H1 (cell line): ENCODE measurements around the gene SMYD3.

Experiments
- CREB1 ChIP-seq: IDR thresholded peaks from 2 replicates; pipeline ENCODE4 v1.6.1; 2012; ENCODE audit warnings: inconsistent platforms
- EP300 ChIP-seq, 2 experiments: IDR thresholded peaks; 1 replicate in 1 of 2; 2 replicates in 1 of 2; pipeline ENCODE4 v1.6.1; 2011 to 2012; ENCODE audit warnings: low read depth in 2 of 2, low read length in 2 of 2, mild to moderate bottlenecking in 2 of 2, borderline replicate concordance in 1 of 2, inconsistent platforms in 1 of 2, moderate library complexity in 1 of 2
- JUND ChIP-seq: IDR thresholded peaks from 2 replicates; pipeline ENCODE4 v1.6.1; 2011; ENCODE audit warnings: mild to moderate bottlenecking, improper control_type of control experiment, low read length
- PHF8 ChIP-seq: fragments of 200-600 bp; sonication (generic); conservative IDR thresholded peaks from 2 replicates; pipeline ENCODE4 v1.7.1; 2012; ENCODE audit warnings: low read depth, mild to moderate bottlenecking, inconsistent platforms, low read length, moderate library complexity
- POLR2AphosphoS5 ChIP-seq: IDR thresholded peaks from 2 replicates; pipeline ENCODE4 v1.6.1; 2011; ENCODE audit warnings: low read depth, low read length
- RFX5 ChIP-seq: IDR thresholded peaks from 2 replicates; pipeline ENCODE4 v1.6.1; 2011; ENCODE audit warnings: low read depth, low read length, improper control_type of control experiment, borderline replicate concordance

- TF ChIP-seq JUND (no peak), POLR2AphosphoS5 (no peak), RFX5 (no peak), PHF8 (no peak), CREB1 (no peak), EP300 (IDR thresholded peaks at IDR 0.05; ENCODE audit: borderline replicate concordance in 1 of 2, low read depth in 2 of 2, low read length in 2 of 2) (no peak)
Observed at GRCh38 chr1:246164764-246165163, 342.3 kb downstream of the SMYD3 start.
